ENCODE measurements around the gene AZU1.
"Not testable (repeated sequence)": the region's sequence is repeated elsewhere in the genome, so short reads cannot be mapped to it uniquely, and the experiment has no call there.

DNA sequence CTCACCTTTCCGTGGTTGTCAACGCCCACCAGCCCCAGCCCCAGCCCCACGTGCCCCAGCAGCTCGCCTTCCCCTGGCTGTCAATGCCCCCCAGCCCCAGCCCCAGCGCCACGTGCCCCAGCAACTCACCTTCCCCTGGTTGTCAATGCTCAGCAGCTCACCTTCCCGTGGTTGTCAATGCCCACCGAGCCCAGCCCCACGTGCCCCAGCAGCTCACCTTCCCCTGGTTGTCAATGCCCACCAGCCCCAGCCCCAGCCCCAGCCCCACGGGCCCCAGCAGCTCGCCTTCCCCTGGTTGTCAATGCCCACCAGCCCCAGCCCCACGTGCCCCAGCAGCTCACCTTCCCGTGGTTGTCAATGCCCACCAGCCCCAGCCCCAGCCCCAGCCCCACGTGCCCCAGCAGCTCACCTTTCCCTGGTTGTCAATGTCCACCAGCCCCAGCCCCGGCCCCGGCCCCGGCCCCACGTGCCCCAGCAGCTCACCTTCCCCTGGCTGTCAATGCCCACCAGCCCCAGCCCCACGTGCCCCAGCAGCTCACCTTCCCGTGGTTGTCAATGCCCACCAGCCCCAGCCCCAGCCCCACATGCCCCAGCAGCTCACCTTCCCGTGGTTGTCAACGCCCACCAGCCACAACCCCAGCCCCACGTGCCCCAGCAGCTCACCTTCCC lies 50.5 kb downstream of the AZU1 start:
- TF ChIP-seq, protein P1, sequence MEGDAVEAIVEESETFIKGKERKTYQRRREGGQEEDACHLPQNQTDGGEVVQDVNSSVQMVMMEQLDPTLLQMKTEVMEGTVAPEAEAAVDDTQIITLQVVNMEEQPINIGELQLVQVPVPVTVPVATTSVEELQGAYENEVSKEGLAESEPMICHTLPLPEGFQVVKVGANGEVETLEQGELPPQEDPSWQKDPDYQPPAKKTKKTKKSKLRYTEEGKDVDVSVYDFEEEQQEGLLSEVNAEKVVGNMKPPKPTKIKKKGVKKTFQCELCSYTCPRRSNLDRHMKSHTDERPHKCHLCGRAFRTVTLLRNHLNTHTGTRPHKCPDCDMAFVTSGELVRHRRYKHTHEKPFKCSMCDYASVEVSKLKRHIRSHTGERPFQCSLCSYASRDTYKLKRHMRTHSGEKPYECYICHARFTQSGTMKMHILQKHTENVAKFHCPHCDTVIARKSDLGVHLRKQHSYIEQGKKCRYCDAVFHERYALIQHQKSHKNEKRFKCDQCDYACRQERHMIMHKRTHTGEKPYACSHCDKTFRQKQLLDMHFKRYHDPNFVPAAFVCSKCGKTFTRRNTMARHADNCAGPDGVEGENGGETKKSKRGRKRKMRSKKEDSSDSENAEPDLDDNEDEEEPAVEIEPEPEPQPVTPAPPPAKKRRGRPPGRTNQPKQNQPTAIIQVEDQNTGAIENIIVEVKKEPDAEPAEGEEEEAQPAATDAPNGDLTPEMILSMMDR (IDR thresholded peaks at IDR 0.05): not testable (repeated sequence)
- TF ChIP-seq POLR2AphosphoS5, POLR2A (IDR thresholded peaks at IDR 0.05): not testable (repeated sequence)

Data from gastroesophageal sphincter (tissue), 3 donors.